ENCODE results near the gene ASTN1.

DNA sequence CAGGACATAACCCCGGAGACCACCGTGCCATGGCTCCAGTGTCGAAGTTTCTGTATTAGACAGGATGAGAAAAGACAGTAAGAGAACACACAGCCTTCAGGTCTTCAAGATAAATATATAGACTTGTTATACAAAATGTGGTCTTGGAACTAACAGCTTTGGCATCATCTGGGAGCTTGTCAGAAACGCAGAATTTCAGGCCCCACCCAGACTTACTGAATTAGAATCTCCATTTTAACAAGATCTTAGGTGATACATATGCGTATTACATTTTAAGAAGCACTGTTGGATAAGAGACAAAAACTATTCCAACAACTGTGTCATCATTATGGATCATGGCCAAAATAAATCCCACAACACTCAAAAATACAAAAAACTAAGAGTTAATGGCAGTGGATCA is 239.3 kb downstream of the ASTN1 start:
- no peak for TF ChIP-seq CTCF (conservative IDR thresholded peaks at IDR 0.05 in 1 of 2, IDR thresholded peaks at IDR 0.05 in 1 of 2; ENCODE audit: extremely low read depth in 1 of 2, insufficient read depth in 1 of 2, low read depth in 1 of 2, low read length in 2 of 2)
- no peak for TF ChIP-seq EZH2 (IDR thresholded peaks at IDR 0.05; ENCODE audit: borderline replicate concordance, low read length)
